OCI-LY7 (cell line): ENCODE measurements around the gene NTN4. TPM values are rescaled to one million over a fixed set of nuclear protein-coding genes. Genes with fewer than 3 reads are reported as not detected.

Experiments
- BruUV-seq: library from RNA; stranded (reverse); fragments of 400-500 nt; replicated peaks from 2 replicates; lab custom pipeline; 2021; lab: Mats Ljungman, UMichigan
- CTCF ChIA-PET: fragments of 300-600 bp; sonication (Branson Sonifier 250); formaldehyde crosslinking; loops from one replicate; lab custom pipeline; 2022; ENCODE audit warnings: antibody characterized with exemption; ENCODE audit not compliant: unreplicated experiment; lab: Charles Lee
- POLR2A ChIA-PET: fragments of 300-600 bp; sonication (Branson Sonifier 250); formaldehyde crosslinking; loops from one replicate; lab custom pipeline; 2022; ENCODE audit warnings: antibody characterized with exemption; lab: Charles Lee
- DNase-seq: peaks from one replicate; pipeline ENCODE4 v3.0.0-alpha.2; 2015; ENCODE audit warnings: low spot score
- H2AFZ ChIP-seq: fragments of 200-600 bp; sonication (generic), shearing (Covaris generic); 2 replicates; pipeline ENCODE4 v1.6.1; 2014; ENCODE audit warnings: mild to moderate bottlenecking, antibody characterized with exemption, low read length, moderate library complexity
- H3K27ac ChIP-seq: fragments of 200-600 bp; sonication (generic); 2 replicates; pipeline ENCODE4 v1.5.1; 2014; ENCODE audit warnings: mixed run types, low read depth, mild to moderate bottlenecking, moderate library complexity, low read length, inconsistent platforms; ENCODE audit not compliant: poor library complexity, severe bottlenecking
- H3K36me3 ChIP-seq: fragments of 200-600 bp; sonication (generic); 2 replicates; pipeline ENCODE4 v1.6.1; 2014; ENCODE audit warnings: mild to moderate bottlenecking, antibody characterized with exemption, low read length, moderate library complexity, mixed read lengths; ENCODE audit not compliant: insufficient read depth
- H3K4me1 ChIP-seq: fragments of 200-600 bp; sonication (generic); 2 replicates; pipeline ENCODE4 v1.5.1; 2014; ENCODE audit warnings: mild to moderate bottlenecking, low read length; ENCODE audit not compliant: insufficient read depth, poor library complexity, severe bottlenecking
- H3K4me2 ChIP-seq: fragments of 200-600 bp; sonication (generic); 2 replicates; pipeline ENCODE4 v1.6.1; 2014; ENCODE audit warnings: mild to moderate bottlenecking, low read length
- H3K4me3 ChIP-seq: fragments of 200-600 bp; sonication (generic); 2 replicates; pipeline ENCODE4 v1.5.1; 2014; ENCODE audit warnings: mild to moderate bottlenecking, low read depth, low read length; ENCODE audit not compliant: poor library complexity, severe bottlenecking
- H3K79me2 ChIP-seq: fragments of 200-600 bp; sonication (generic); 2 replicates; pipeline ENCODE4 v1.6.1; 2016; ENCODE audit warnings: low read depth, mild to moderate bottlenecking, low read length, moderate library complexity, mixed read lengths; ENCODE audit not compliant: insufficient read depth
- H3K9me2 ChIP-seq: fragments of 200-600 bp; sonication (generic); 2 replicates; pipeline ENCODE4 v1.6.1; 2016; ENCODE audit warnings: mild to moderate bottlenecking, low read length, mixed read lengths; ENCODE audit not compliant: insufficient read depth
- H3K9me3 ChIP-seq: fragments of 200-600 bp; sonication (generic); 2 replicates; pipeline ENCODE4 v1.6.1; 2014; ENCODE audit warnings: mild to moderate bottlenecking, mixed run types, low read length, mixed read lengths
- H4K20me1 ChIP-seq: fragments of 200-600 bp; sonication (generic); 2 replicates; pipeline ENCODE4 v1.6.1; 2014; ENCODE audit warnings: mild to moderate bottlenecking, antibody characterized with exemption, low read length, moderate library complexity, mixed read lengths; ENCODE audit not compliant: insufficient read depth
- EZH2phosphoT487 ChIP-seq: fragments of 200-600 bp; sonication (generic); IDR thresholded peaks from 2 replicates; pipeline ENCODE4 v1.6.1; 2018; ENCODE audit warnings: low read depth, borderline replicate concordance, mild to moderate bottlenecking, mixed run types, antibody characterized with exemption, low read length, moderate library complexity, mixed read lengths
- intact Hi-C: fragments of 100-400 bp; cut with micrococcal nuclease; formaldehyde crosslinking; loops from one replicate; pipeline ENCODE4 v1.10.0; 2022; ENCODE audit not compliant: unreplicated experiment
- total RNA-seq, 2 experiments: library from RNA; depleted of rRNA in 1 of 2; stranded (reverse); fragments of >200 nt in 1 of 2; shearing (Covaris generic) in 1 of 2; gene quantifications; 2 replicates each; pipeline ENCODE4 v1.2.3, GENCODE V29; 2014 to 2022
- TF ChIP-seq, protein P1 (sequence below): fragments of 200-600 bp; sonication (generic); conservative IDR thresholded peaks from 2 replicates; pipeline ENCODE4 v1.5.1; 2014; ENCODE audit warnings: mild to moderate bottlenecking, antibody characterized with exemption, low read length, moderate library complexity, mixed read lengths

Gene NTN4
- total RNA-seq, 2 experiments from 2014 or later, result not detected

DNA sequence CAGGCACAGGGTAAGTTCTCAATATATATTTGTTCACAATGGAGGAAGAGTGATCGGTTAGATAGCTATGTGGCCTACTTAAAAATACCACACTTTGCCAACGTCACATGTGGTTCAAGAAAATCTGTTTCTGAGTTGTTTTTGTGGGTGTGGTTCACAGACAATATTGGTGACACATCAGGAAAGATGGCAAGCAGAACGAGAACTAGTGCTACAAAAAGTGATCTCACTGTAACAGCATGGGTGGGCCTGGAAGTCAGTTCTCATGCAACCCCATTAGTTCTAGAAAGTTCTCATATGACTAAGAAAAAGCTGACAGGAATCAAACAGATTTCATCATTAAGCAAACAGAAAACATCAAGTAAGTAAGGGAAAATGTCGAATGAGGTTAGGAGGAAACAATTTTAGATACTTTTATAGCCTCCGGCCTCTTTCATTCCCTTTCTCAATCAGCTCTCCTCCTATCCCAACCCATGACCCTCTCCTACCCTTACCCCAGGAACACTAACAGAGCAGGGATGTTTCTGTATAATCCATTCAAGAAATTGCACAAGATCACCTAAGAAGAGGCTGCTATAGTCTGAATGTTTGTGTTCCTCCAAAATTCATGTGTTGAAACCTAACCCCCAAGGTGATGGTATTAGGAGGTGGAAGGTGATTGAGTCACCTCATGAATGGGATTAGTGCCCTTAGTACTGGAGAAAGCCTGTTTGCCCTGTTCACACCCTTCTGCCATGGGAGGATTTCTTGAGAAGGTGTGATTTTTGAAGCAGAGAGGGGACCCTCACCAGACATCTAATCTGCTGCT lies 15.5 kb upstream of the NTN4 start:
- H3K36me3 ChIP-seq, result no peaks in the 10 kb centered on the region
- intact Hi-C loops, result no loop called here
- ChIA-PET POLR2A (interaction anchor here (0.5 to 0.7 kb wide), 2 partner anchors 47 to 49 kb away, joined by 4 read pairs; no protein-coding TSS in a partner anchor), CTCF (no interaction called here)
- no peak overlapping the region for H3K4me2 ChIP-seq
- no peaks in the 10 kb centered on the region for H4K20me1 ChIP-seq
- H2AFZ ChIP-seq, result no peak overlapping the region
- H3K4me1 ChIP-seq, result no peaks in the 10 kb centered on the region
- H3K9me3 ChIP-seq, result no peaks in the 10 kb centered on the region
- DNase-seq, result no peak
- no peaks in the 10 kb centered on the region for H3K79me2 ChIP-seq
- TF ChIP-seq EZH2phosphoT487, result no peak
- TF ChIP-seq, protein P1, sequence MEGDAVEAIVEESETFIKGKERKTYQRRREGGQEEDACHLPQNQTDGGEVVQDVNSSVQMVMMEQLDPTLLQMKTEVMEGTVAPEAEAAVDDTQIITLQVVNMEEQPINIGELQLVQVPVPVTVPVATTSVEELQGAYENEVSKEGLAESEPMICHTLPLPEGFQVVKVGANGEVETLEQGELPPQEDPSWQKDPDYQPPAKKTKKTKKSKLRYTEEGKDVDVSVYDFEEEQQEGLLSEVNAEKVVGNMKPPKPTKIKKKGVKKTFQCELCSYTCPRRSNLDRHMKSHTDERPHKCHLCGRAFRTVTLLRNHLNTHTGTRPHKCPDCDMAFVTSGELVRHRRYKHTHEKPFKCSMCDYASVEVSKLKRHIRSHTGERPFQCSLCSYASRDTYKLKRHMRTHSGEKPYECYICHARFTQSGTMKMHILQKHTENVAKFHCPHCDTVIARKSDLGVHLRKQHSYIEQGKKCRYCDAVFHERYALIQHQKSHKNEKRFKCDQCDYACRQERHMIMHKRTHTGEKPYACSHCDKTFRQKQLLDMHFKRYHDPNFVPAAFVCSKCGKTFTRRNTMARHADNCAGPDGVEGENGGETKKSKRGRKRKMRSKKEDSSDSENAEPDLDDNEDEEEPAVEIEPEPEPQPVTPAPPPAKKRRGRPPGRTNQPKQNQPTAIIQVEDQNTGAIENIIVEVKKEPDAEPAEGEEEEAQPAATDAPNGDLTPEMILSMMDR, result no peak
- no peak overlapping the region for H3K4me3 ChIP-seq
- no peak overlapping the region for H3K27ac ChIP-seq
- no TSS peak for BruUV-seq
- no peaks in the 10 kb centered on the region for H3K9me2 ChIP-seq

DNA sequence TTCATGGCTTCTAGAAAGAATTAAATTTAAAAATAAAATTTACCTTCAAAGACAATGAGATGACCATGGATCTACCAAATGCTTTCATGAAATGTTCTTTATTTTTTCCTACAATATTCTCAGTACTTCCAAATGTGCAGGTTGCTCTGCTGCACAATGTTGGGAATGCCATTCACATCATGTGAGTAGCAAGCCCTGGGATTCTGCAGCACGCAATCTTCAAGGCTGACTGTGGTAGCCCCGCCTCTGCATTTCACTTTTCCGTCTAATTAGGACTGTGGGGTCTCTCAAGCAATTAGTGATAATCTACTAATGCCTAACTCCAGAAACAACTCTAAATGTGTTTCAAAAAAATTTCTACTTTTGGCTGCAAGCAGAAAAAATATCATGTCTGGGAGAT lies 13.7 kb upstream of the NTN4 start:
- no peaks in the 10 kb centered on the region for H3K79me2 ChIP-seq
- BruUV-seq, result no TSS peak
- H3K4me2 ChIP-seq, result no peak overlapping the region
- H3K27ac ChIP-seq, result no peak overlapping the region
- intact Hi-C loops, result no loop called here
- TF ChIP-seq, protein P1, result no peak
- no peak for TF ChIP-seq EZH2phosphoT487
- no peaks in the 10 kb centered on the region for H3K9me3 ChIP-seq
- no peaks in the 10 kb centered on the region for H3K9me2 ChIP-seq
- H3K4me1 ChIP-seq, result no peaks in the 10 kb centered on the region
- H3K36me3 ChIP-seq, result no peaks in the 10 kb centered on the region
- H3K4me3 ChIP-seq, result no peak overlapping the region
- CTCF ChIA-PET, result no interaction called here
- H2AFZ ChIP-seq, result no peak overlapping the region
- POLR2A ChIA-PET, result no interaction called here
- H4K20me1 ChIP-seq, result no peaks in the 10 kb centered on the region
- no peak for DNase-seq

DNA sequence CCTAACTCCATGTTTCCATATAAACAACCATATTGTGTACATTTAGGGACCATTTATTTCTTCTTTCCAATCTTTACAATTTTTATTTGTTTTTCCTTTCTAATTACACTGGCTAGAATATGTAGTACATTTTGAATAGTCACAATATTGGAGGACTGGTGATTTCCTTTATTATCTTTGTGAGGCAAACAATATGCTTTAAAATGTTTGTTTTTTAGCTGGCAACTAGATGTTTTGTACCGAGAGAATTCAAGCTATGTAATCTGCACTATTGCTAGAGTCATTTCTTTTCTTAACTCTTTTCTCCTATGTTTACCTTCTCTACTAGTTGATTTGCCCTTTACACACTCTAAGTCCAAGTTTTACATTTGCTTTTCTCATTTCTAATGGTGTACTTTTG lies 13.3 kb upstream of the NTN4 start:
- TF ChIP-seq EZH2phosphoT487, result no peak
- TF ChIP-seq, protein P1, result no peak
- BruUV-seq, result no TSS peak
- POLR2A ChIA-PET, result no interaction called here

More for the DNA sequence above, 13.3 kb upstream of the NTN4 start:
- H2AFZ ChIP-seq, result no peak overlapping the region
- H3K9me3 ChIP-seq, result no peaks in the 10 kb centered on the region
- H3K79me2 ChIP-seq, result no peaks in the 10 kb centered on the region
- no peaks in the 10 kb centered on the region for H3K36me3 ChIP-seq
- H3K9me2 ChIP-seq, result no peaks in the 10 kb centered on the region
- H3K4me1 ChIP-seq, result no peaks in the 10 kb centered on the region
- CTCF ChIA-PET, result no interaction called here
- no peak overlapping the region for H3K4me2 ChIP-seq
- no peak for DNase-seq
- intact Hi-C loops, result no loop called here
- H3K4me3 ChIP-seq, result no peak overlapping the region
- H3K27ac ChIP-seq, result no peak overlapping the region
- no peaks in the 10 kb centered on the region for H4K20me1 ChIP-seq
